GM12874 (cell line): ENCODE results near the gene ENG.

Source experiments
- TF ChIP-seq, protein P1 (sequence below): IDR thresholded peaks from 2 replicates; pipeline ENCODE4 v1.5.1; 2011; ENCODE audit warnings: low read depth, mild to moderate bottlenecking, control low read depth, low read length, moderate library complexity; ENCODE audit not compliant: insufficient read depth

The ENG gene

DNA sequence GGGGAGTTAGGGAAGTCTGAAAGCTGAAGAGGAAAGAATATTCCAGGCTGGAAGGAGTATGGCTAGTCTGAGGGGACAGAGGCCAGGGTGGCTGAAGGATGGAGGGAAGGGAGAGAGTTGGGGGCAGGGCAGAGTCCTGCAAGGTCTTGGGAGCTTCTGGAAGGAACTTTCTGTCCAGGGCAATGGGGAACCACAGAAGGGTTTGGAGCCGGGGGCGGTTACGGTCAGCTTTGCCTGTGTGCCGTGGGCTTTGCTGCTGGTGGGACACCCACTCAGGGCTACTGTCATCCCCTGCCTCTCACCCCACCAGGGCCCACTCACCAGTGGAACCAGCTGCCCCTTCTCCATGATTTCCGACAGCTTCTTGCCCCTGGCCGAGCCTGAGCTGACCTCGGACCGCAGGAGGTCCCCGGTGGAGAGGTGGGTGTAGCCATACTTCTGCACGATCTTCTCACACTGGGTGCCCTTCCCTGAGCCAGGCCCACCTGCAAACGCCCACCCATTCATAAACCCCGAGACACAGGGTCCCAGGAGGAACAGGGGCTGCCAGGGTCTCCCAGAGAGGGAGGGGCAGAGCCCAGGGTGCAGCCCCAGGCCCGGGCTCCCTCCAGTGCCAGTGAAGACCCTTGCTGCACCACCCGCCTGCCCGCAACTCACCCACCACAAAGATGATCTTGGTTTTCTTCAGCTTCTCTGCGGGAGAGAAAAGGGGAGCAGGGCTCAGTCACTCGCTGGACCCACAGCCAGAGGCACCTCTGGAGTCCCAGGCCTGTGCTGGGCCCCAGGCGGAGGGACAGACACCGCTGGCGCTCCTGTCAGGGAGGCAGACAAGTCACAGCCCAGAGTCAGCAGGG, 18.1 kb upstream of the ENG start:
- TF ChIP-seq, protein P1, sequence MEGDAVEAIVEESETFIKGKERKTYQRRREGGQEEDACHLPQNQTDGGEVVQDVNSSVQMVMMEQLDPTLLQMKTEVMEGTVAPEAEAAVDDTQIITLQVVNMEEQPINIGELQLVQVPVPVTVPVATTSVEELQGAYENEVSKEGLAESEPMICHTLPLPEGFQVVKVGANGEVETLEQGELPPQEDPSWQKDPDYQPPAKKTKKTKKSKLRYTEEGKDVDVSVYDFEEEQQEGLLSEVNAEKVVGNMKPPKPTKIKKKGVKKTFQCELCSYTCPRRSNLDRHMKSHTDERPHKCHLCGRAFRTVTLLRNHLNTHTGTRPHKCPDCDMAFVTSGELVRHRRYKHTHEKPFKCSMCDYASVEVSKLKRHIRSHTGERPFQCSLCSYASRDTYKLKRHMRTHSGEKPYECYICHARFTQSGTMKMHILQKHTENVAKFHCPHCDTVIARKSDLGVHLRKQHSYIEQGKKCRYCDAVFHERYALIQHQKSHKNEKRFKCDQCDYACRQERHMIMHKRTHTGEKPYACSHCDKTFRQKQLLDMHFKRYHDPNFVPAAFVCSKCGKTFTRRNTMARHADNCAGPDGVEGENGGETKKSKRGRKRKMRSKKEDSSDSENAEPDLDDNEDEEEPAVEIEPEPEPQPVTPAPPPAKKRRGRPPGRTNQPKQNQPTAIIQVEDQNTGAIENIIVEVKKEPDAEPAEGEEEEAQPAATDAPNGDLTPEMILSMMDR: no peak

DNA sequence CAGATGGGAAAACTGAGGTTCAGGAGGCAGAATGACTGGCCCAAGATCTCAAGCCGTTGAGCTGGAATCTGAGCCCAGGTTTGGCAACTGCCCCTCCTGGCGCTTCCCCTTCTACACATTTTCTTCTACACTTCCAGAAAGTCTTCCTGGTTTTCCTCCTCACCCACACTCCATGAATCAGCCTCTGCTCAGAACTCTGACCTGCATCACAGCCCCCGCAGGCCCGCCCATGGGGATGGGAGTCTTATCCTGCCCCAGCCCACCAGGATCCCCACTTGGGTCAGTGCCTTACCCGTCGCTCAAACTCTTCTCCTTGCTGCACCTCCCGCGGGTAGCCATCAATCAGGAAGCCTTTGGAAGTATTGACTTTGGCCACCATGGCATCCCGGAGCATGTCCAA, 17.1 kb upstream of the ENG start:
- TF ChIP-seq, protein P1: no peak

DNA sequence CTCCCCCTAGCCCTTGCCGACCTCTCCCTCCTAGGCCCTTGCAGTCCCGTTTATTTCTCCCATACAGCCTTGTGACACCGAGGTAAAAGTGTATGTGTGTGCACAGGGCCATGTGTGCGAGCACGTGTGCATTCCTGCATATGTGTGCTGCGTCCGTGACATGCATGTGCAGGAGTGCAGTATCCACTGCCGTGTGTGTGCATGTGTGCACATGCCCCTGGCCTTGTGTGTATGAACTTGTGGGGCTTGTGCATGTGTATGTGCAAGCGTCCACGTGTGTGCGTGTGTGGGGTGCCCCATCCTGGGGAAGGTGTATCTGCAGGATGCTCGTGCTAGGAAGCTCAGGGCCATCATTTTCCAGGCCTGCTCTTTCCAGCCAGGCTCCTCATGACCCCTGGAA, 16.4 kb upstream of the ENG start:
- TF ChIP-seq, protein P1: no peak

DNA sequence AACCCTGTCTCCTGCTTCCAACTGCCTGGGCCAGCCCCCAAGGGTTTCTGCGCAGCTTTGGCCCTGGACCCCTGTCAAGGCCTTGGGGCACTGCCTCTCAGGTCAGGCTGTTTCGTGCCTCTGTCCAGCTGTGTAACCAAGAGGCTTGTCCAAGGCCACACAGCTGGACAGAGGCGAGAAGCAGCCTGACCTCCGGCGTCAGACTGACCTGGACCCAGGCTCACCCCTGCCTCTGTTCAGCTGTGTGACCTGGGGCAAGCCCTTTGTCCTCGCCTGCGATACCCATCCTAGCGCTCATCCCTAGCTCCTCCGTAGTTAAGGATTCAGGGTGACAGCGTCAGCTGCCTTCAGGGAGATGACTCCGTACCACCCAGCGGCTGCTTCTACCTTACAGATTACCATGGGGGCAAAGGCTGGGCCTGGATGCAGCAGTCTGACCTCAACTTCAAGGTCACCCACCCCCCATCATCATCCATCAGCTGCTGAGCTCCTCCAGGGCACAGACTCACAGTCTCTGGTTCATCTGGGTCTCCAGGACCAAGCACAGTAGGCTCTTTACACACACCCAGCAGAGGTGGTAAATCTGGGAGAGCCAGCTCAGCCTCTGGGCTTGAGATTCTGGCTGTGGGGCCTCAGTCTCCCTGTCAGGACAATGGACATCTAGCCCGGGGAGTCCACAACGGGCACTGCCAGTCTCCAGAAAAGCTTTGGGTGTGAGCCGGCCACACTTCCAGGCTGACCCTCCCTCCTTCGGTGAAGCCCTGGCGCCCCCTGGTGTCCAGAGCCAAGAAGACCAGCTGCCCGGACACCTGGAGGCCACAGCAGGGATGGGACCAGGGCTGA, 15.1 kb upstream of the ENG start:
- TF ChIP-seq, protein P1: peak; percentile 96

DNA sequence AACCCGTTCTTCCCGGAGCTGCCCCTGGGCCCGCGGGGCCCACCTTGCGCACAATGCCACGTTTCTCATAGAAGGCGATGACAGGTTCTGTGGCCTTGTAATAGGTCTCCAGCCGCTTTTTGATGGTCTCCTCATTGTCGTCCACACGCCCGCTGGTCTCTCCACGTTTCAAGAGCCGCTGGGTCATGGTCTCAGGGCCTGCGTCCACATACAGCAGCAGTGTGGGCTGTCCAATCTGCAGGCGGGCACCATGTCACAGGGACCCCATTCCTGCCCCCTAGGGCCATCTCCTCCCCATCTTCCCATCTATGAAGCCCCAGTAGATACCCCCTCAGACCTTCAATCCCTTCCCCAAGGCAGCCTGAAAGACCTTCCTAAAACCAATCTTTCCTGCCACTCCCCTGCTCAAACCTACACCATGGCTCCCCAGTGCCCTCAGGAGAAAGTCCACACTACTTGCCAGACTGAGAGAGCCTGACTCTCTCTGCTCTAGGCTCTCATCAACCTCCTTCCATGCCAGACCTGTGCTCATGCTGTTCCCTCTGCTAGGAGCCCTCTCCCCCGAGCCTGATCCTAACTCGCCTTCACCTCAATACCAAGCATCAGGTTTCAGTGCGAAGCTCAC, 13.9 kb upstream of the ENG start:
- TF ChIP-seq, protein P1: no peak

DNA sequence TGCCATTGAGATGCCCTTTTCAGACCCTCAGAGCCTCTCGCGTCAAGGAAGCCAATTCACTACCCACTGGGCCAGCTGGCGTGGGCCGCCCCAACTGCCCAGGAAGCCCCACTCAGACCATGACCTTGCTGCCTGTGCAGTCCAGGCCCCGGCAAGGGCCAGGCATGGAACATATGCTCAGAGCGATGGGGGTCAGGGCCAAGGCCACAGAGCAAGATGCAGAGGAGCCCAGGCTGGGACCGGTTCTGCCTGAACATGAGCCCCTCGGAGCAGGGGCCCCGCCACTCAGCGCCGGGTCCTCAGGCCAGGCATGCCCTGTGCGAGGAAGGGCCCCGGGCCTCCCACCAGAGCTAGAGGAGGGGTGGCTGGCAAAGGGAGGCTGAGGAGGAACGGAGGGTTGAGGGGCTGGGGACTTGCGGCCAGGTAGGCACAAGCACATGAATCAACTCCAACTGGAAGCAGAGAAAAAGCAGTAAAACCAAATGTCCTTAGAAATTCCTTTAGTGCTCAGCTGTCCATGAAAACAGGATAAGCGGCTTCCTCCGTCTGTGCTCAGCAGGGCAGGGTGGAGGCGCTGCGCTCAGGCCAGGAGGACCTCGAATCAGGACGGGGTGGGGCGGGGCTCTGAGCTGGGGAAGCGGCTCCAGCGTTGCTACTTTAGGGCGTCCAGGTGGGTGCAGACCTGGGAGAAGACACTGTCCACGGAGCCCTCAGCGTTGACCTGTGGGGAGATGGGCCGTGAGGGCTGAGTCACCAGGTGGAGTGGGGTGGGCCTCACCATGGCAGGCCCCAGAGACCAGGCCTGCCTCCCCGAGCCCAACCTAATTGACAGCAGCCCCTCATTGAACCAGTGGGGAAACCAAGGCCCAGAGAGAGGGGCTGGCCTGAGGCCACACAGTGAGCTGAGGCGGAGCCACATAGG, 13.2 kb upstream of the ENG start:
- TF ChIP-seq, protein P1: no peak

DNA sequence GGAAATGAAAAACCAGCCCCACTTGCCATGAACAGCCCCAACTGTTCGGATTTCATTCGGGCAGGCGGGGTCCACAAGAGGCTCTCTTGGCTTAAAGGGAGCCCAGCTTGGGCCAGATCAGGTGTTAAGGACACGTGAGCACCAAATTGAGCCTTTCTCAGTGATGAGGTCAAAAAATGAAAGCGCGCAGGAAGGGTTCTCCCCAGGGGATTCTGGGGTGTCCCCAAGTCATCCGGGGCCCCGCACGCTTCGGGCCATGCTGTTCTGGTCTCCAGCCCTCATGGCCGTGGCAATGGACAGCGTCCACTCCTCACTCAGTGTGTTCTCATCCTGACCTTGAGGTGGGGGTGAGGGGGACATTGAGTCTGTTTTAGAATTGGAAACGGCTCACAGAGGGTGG, 12.1 kb upstream of the ENG start:
- TF ChIP-seq, protein P1: no peak
